Renal cortical epithelial cell (primary cell): ENCODE data around the gene EFNB2. TPM values are rescaled to one million over a fixed set of nuclear protein-coding genes. Genes with fewer than 3 reads are reported as not detected.

ENCODE experiments used
- DNase-seq: peaks from one replicate; pipeline ENCODE4 v3.0.0-alpha.2; 2011; ENCODE audit warnings: low read depth
- total RNA-seq: library from RNA; depleted of rRNA; stranded (reverse); fragments of >200 nt; gene quantifications from 2 replicates; pipeline ENCODE4 v1.2.3, GENCODE V29; 2014

The EFNB2 gene
- total RNA-seq = 27.4 and 31.0 TPM in 2 replicates

DNA sequence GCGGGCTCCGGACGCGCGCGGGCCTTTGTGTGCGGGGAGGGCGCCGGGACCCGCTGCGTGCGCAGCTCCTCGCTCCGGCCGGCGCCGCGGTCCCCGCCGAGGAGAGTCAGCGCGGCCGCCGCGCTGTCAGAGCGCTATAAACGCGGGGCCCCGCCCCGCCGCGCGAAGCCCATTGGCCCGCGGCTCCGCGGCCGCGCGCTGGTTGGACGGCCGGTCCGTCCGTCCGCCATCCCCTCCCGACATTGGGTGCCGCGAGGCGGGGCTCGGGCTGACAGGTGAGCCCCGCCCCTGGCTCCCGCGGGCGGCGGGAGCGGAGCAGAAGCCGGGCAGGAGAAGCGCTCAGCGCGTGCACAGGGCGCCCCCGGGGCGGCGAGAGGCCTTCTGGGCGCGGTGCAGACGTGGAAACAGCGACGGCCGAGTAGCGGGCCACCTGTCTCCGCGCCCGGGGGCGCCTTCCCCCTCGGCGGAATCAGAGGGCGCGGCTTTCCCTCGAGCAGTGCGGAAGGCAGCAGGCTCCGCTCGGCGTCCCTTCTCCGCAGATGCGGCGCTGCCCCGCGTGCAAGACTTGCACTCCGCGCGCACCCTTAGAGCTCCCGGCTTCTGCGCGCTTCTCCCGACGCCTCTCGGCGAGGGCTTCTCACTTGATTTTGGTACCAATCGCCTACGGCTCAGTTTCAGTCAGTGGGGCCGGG lies at the start of gene EFNB2:
Gene EFNB2 (minus strand): TSS at position 111 of the 692 bp plus-strand sequence. CDS start 698 bp downstream, outside the sequence.
- DNase-seq = peak; percentile 75

DNA sequence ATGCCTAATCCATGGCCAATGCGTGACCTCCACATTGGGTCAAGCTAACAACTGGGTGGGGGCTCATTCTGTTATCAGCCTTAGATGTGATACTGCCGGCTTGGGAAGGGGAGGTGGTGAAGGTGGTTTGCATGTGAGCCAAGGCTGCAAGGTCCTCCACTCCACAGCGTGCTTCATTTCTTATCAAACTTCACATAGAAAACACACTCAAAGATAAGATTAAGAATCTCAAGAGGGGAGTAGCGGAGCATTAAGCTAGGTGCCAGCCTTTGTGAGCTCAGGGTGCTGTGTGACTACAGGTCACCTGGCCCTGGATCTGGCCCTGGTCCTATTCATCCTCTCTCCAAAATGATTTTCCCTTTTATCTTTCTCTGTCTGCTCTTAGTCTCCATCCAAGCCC lies 45.8 kb upstream of the EFNB2 start:
- no peak for DNase-seq

DNA sequence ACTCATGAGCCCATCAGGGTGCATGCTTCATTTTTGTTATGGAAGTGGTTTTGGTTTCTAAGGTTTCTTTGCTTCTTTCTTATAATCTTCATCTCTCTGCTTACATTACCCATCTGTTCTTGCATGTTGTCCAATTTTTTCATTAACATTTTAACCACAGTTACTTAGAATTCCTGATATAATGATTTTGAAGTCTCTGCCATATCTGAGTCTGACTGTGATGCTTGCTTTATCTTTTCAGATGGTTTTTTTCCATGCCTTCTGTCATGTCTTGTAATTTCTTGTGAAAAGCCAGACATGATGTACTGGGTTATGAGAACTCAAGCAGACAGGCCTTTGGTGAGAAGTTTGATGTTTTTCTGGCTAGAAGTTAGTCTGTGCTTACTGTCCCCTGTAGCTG lies 40.4 kb upstream of the EFNB2 start:
- DNase-seq = no peak

DNA sequence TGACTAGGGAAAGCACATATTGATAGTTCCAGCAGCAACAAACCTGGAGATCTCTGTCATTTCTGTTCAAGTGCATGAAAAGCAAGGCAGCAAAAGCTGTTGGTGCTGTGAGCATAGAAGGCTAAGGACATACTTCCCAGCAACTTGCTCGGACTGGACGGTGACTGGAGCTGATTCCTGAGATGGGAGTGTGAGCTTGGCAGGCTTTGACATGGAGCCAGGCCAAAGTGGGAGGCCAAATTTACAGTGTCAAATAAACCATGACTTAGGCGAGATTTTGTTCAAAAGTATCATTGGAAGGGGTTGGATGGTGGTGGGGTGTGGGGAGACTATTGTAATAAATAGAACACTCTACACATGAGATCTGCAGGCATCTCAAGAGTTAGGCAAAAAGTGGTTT lies 38.4 kb upstream of the EFNB2 start:
- no peak for DNase-seq

GRCh38 chr13:106573284-106573846 lies 37.9 kb upstream of the EFNB2 start:
- DNase-seq = no peak

- DNase-seq = peak; percentile 72
These were observed 34.9 kb upstream of the EFNB2 start for GRCh38 chr13:106570299-106570852.

GRCh38 chr13:106569233-106570095 lies 34.0 kb upstream of the EFNB2 start:
- no peak for DNase-seq

DNA sequence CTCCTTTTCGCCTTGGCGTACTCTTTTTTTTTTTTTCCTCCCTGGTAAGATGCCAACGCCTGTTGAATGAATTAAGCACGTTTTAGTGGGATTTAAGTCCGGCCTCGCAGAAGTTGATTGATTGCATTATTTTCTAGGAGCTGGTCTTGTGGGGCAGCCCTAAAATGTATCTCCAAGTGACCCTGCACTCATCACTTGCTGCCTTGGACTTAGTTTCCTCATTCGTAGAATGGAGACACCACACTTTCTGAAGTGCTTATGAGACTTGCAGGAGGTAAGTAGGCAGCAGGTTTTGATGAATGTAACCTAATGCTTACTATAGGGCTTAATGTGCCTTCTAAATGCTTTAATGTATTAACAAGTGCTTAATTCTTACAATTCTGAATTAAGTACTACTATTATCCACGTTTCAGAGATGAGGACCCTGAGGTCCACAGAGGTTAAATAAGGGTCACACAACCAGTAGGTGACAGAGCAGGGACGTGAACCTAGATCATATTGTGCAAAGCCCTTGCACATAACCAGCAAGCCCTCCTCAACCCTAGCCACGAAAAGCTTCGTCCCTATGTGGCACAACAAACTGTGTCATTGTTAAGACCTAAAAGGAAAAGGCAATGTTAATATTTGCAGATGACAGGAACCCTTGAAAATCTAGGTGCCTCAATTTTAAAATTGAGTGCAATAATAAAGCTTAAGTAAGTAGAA lies 33.0 kb upstream of the EFNB2 start:
- no peak for DNase-seq

GRCh38 chr13:106567474-106568298 lies 32.2 kb upstream of the EFNB2 start, which contains the start of gene ARGLU1:
TSS of gene ARGLU1 (minus strand) at chr13:106568137. CDS start at chr13:106567919, 218 bp downstream.
- peak; percentile 77 for DNase-seq

GRCh38 chr13:106566641-106567473 lies 31.4 kb upstream of the EFNB2 start:
- DNase-seq = peak; percentile 36

DNA sequence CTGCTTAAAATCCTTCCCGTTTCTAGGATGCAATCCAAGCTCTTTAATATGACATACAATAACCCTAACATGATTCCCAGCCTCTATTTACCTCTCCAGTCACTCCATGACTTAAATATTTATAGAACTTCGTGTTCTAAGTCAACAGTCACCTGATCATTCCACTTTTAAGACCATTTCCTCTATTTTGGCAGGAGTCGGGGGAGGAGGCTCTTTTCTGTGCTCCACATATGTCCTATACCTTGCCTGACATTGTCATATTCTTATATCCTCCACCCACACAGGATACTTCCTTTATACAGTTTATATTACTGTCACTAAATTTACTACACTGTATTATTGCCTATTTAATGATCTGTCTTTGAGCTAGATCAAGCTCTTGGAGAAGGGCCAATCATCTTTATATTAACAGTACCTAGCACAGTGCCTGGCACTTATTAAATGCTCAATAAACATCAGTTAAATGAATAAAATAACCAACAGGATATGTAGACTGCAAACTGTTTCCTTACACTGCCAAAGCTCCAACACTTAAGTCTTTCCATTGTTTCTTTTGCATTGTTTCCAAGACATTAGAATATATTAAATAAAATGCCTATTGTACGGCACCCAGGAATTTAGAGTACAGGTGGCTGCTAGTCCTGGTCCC lies 29.8 kb upstream of the EFNB2 start:
- no peak for DNase-seq

DNA sequence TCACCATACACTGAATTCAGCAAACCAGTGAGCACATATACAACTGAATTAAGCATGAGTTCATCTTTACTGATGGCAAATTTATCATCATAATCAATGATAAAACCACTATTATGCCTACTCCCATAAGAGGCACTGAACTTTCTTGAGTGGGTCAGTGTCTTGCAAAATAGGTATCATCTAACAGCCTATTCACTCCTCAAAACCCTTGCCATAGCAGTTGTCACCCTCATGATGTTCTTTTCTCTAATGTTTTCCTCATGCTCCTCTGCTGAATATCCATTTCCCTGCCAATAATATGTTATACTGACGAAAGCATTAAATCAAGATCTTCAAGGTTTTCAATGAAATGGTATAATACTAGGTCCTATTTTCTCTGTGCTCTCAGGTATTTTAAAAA lies 26.8 kb upstream of the EFNB2 start:
- DNase-seq = no peak

DNA sequence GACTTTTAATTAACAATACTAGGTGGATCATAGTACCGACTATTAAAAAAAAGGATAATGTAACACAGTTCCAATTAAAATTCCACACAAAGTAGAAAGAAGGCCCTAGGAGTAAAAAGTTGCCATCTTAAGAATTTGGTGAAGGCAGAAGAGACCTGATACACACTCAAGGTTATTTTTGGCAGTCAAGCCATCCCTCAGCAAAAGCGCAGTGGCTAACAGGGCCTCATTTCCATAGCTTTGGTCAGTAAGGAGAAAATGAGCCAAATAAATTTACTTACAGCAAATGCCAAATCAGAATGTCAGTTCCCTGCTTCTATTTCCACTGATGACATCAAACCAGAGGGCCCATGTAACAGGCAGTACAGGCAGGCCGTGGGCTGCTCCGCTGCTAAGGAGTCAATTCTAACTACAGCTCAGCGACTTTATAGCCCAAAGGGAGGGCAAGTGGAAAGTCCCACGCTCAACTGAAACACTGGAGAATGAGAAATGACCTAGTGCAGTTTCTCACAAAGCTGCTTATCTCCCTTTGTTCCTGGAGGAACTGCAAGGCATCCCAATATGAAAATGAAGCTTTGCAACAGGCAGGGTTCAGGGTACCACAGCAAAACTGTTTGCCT lies 26.2 kb upstream of the EFNB2 start:
- peak; percentile 66 for DNase-seq

DNA sequence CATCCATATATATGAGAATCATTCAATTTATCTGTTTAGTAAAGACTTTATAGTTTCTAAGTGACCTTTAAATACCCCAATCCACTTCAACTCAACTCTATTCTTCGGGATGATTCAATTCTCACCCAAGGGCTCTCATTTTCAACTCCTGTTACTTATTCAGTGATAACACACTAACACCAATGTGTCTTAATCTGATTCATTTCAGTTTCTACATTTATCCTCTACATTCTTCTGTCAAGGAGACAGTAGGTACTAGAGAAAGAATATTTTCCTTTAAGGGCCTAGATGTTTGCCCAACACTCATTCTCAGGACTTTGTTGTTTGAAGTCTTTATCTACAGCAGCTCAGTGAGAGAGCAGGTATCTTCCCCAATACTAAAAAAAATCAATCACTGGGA lies 25.4 kb upstream of the EFNB2 start:
- no peak for DNase-seq

DNA sequence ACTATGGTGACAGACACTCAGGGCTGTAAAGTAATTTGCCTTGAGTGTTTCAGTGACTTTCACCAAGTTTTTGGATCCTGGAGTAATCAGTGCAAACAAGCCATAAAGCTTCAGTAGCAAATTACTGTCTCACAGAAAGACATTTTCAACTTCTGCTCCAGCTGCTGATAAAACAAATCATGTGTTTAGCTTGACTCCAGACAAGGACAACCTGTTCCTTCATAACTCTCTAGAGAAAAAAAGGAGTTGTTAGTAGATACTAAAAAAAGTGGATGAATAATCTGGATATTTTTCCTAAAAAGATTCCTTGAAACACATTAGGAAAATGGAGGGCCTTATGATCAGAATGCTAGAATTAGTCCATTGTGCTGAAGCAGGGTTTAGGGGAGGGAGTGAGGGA lies 23.1 kb upstream of the EFNB2 start:
- no peak for DNase-seq

GRCh38 chr13:106555631-106556328 lies 20.3 kb upstream of the EFNB2 start:
- no peak for DNase-seq

DNA sequence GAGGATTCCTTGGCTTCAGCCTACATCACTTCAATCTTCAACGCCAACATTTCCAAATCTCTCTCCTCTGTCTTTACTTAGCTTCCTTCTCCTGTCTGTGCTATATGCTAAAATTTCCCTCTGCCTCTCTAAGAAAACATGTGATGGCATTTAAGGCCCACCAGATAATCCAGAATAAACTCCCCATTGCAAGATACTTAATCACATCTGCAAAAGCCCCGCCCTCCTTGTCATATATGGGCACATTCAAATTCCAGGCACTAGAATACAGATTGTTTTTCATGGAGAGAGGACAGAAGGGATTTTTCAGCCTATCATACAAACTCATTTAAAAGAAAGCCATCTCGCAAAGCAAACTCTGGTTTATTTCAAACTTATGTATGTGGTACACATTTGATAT lies 16.3 kb upstream of the EFNB2 start:
- DNase-seq = no peak

DNA sequence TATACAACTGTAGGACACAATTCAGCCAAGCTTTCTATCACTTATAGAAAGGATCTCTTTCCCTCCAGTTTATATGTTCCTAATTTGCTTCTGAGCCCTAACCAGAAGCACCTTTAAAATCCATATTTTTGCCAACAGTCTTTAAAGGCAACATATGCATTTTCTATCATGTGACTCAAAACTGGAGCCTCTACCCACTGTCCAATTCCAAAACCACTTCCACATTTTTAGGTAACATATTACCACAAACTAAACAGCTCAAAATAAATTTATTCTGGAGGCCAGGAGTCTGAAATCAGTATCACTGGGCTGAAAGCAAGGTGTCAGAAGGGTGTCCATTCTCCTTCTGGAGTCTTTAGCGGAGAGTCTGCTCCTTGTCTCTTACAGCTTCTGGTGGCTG lies 15.9 kb upstream of the EFNB2 start:
- no peak for DNase-seq
